Stimulated activated CD4-positive, alpha-beta T cell treated with anti-CD3 and anti-CD28 coated beads, Interleukin-2, amount 100 ng/mL, for 4 hours (primary cell): ENCODE measurements around the gene KIRREL3.

Source experiments
- DNase-seq: peaks from one replicate; pipeline ENCODE4 v3.0.0-alpha.2; 2020; ENCODE audit warnings: low read depth

The KIRREL3 gene

GRCh38 chr11:126738295-126739031 lies 262.1 kb downstream of the KIRREL3 start:
- no peak for DNase-seq

- no peak for DNase-seq
Measured at GRCh38 chr11:126736682-126737572, 263.6 kb downstream of the KIRREL3 start.

- DNase-seq: no peak
Measured at GRCh38 chr11:126734752-126735151, 265.8 kb downstream of the KIRREL3 start.

GRCh38 chr11:126733685-126734084 lies 266.9 kb downstream of the KIRREL3 start:
- DNase-seq: no peak

GRCh38 chr11:126732981-126733380 lies 267.6 kb downstream of the KIRREL3 start:
- no peak for DNase-seq

- no peak for DNase-seq
Measured at GRCh38 chr11:126731576-126732142, 268.9 kb downstream of the KIRREL3 start.

- no peak for DNase-seq
Measured at GRCh38 chr11:126727381-126727780, 273.2 kb downstream of the KIRREL3 start.

- no peak for DNase-seq
Measured at GRCh38 chr11:126725521-126725920, 275.0 kb downstream of the KIRREL3 start.

- DNase-seq: no peak
Measured at GRCh38 chr11:126725043-126725442, 275.5 kb downstream of the KIRREL3 start.

DNA sequence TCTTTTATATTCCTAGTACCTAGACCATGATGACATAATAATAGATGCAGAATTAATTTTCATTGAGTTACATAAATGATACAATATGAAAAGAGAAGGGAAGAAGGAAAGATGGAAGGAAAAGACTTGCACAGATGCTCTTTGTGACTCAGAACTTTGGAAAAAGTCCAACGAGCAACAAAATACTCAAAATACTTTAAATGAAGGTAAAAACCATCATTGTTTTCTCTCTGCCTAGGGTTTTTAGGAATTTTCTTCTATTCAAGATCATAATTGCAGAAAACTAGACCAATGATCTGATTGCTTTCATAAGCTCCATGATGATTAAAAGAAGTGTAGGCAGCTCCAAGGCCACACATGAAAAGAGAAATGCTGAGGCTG lies 276.9 kb downstream of the KIRREL3 start:
- no peak for DNase-seq

- no peak for DNase-seq
Measured at GRCh38 chr11:126722956-126723664, 277.5 kb downstream of the KIRREL3 start.

DNA sequence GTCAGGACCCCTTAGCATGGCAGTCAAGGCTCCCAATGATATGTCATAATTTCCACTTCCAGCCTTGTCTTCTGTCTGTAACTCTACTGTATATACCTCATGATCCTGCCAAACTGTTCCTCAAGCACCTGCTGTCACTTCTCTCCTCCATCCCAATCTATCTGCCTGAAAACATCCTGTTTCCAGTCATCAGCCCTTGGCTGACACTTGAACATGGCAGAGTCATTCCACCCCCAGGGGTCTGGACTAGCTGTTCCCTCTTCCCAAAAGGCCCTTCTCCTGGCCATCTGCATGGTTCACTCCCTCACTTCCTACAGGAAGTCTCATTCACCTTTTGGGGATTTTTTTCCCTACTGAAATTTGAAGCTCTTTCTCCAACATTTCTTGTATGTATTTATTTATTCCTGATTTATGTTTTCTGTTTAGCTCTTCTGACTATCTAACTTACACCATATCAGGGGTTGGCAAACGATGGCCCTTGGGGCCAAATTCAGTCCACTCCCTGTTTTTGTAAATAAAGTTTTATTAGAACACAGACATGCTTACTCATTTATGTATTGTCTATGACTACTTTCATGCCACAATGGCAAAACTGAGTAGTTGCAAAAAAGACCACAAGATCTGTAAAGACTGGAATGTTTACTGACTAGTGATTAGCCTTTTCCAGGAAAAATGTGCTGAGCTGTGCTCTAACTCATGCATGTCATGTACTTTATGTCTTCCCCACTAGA lies 278.4 kb downstream of the KIRREL3 start:
- DNase-seq: no peak

- DNase-seq: no peak
Measured at GRCh38 chr11:126720539-126721235, 279.9 kb downstream of the KIRREL3 start.

DNA sequence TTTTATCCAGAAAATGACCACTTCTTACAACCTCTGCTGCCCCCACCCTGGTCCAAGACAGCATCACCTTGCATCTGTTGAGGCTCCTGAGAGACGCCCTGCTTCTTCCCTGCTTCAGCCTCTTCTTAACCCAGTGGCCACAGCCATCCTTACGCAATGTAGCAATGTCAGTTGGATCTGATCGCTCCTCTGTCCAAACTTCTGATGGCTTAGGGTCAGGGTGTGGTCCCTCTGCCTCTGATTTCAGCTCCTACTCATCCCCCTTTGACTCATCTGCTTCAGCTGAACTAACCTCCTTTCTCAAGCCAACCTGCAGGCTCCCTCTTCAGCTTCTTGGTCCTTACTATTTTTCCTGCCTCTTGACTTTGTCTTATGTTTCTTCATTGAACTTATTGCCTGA lies 280.8 kb downstream of the KIRREL3 start:
- DNase-seq: no peak

DNA sequence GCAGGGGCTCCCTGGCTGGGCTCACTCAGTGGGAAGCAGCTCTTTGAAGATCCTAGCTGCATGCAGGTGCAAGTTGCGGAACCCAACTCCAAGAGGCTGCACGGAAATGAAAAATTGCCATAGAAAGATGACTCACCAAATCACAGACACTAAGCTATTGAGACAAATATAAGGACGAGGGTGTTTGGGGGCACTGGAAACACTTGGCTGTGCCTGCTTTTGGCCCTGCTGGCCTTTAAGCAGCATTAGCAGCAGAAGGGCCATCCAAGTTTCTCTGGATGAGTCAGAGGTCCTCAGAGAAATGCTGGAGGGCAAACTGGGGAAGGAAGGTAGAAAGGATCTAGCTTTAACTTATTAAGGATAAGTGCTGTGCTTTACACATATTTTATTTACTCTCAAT lies 282.3 kb downstream of the KIRREL3 start:
- no peak for DNase-seq

DNA sequence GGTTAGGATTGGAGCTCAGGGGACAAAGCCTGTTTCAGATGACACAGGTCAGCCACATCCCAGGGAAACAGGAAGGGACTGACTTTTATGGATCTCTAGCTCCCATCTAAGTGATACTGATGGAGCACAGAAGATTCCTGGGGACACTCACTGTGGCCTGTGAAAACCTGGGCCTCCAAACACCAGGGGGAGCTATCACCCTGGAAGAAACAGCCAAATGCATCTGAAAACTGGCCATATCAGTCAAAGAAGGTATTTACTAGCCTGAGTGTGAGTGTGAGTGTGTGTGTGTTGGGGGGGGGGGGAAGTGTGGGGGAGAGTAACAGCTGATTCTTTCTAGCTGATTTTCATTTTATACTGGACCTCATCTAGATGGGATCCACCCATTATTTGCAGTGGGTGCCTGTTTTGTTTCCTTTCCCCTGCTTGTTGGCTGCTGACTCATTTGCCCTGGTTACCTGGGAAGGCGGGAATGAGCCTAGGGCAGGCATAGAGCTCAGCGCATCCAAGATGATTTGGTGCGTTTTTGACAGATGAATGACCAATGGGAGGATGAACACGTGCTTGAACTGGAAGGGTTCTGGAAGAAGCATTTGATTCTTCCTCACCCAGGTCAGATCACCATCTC lies 284.0 kb downstream of the KIRREL3 start:
- DNase-seq: no peak

DNA sequence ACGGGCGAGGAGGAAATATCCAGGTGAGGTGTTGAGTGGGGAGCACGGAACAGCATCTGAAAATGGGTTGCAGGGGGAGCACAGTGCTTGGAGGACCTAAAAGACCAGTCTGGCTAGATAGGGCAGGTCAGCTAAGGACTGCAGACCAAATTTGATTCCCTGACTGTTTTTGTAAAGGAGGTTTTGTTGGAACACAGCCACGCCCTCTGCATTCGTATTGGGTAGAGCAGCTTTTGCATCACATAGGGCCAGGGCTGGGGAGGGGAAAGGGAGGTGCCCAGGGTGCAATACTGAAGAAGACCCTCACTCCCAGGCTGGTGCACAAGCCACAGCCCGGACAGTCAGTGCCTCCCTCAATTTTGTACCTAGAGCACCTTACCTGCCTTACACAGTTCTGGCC lies 286.8 kb downstream of the KIRREL3 start:
- DNase-seq: no peak

DNA sequence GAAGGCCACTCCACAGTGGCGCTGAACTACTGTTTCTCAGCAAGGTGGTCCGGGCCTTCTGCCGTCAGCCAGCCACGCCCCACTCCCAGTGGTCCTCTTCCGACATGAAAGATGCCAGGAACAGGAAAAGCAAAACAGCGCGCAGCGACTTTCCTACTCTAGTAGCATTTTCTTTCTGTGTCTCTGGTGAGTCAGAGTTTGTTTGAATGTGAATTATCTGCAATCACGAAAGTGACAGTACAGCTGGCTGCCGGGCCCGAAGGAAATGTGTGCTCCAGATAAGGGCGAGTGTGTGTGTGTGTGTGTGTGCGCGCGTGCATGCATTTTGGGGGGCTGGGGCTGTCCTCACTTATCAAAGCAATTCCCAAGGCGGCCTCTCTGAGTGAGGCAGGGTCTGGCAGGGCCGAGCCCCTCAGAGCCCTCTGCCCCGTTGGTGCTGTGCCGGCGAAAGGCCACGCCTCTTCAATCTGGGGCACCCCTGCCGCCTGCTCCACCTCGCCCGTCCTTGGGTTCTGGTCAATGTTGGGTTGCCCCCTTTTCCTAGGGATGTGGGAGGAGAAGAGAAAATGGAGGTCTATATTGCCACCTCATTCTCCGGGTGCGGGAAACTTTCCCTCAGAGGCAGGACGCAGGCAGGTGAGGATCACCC lies 288.5 kb downstream of the KIRREL3 start:
- DNase-seq: no peak

DNA sequence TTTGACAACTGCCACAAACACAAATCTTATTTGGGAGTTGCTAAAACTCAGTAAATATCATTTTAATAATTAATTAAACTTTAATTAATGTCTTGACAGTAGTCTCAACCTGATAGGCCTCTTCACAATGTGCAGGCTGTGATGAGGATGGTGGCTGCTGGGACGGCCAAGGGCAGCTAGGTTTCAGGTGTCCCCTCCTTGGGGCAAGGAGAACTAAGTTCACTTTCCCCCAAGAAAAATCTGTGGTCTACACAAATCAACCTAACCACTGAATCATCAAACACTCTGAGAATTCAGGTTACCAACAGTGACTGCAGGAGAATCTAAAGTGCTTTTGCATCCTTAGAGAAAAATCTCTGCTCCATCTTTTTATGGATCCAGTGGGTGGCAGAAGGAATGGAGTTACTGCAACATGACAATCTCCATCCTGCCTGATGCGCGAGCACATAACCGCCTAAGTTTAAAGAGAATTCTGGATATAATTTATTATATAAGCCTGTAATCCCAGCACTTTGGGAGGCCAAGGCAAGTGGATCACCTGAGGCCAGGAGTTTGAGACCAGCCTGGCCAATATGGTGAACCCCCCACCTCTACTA lies 289.7 kb downstream of the KIRREL3 start:
- no peak for DNase-seq

DNA sequence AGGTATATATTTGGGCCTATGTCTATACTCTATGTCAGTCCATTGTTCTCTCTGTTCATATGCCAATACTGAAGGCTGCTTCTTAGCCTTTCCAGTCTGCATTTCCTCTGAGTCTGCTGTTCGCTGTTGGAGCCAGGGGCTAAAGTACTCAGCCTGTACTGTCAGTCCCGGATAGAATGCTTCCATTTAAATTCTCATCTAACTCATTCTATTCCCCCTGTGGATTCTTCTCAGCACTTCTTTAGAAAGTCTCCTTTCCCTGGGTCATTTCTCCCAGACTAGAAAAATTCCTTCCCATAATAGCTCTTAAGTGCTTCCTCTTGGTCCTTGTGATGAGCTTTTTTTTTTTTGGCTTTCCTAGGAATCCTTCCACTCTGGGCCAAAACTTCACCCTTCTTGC lies 293.1 kb downstream of the KIRREL3 start:
- DNase-seq: no peak
